CD8-positive, alpha-beta memory T cell (primary cell): Measurements from ENCODE around the gene TIFAB. TPM values are rescaled to one million over a fixed set of nuclear protein-coding genes. Genes with fewer than 3 reads are reported as not detected.
A peak's percentile ranks its signal among the peaks of the same experiment; 100 is the strongest.

Source experiments
- CTCF ChIA-PET: fragments of 350-600 bp; sonication (Branson Sonifier 250); formaldehyde crosslinking; loops from one replicate; lab custom pipeline; 2021; ENCODE audit warnings: antibody characterized with exemption; lab: Charles Lee
- POLR2A ChIA-PET: fragments of 350-600 bp; sonication (Branson Sonifier 250); formaldehyde crosslinking; loops from one replicate; lab custom pipeline; 2021; ENCODE audit warnings: antibody characterized with exemption; lab: Charles Lee
- DNase-seq, 5 donors: peaks; one replicate each; pipeline versions ENCODE4 v3.0.0 to v3.0.0-alpha.2; 2020 to 2022; ENCODE audit warnings: mixed read lengths in 1 of 5
- H3K27ac ChIP-seq: one replicate; pipeline ENCODE4 v1.7.0; 2013; ENCODE audit warnings: low read depth, mild to moderate bottlenecking, low read length, moderate library complexity
- H3K27me3 ChIP-seq: 2 replicates; pipeline ENCODE4 v1.7.0; 2013; ENCODE audit warnings: low read length, mild to moderate bottlenecking; ENCODE audit not compliant: insufficient read depth, poor library complexity, severe bottlenecking
- H3K36me3 ChIP-seq: 2 replicates; pipeline ENCODE4 v1.7.0; 2013; ENCODE audit warnings: mild to moderate bottlenecking, low read length, moderate library complexity; ENCODE audit not compliant: insufficient read depth
- H3K4me1 ChIP-seq: 2 replicates; pipeline ENCODE4 v1.7.0; 2013; ENCODE audit warnings: mild to moderate bottlenecking, low read length, moderate library complexity; ENCODE audit not compliant: insufficient read depth
- H3K4me3 ChIP-seq: 2 replicates; pipeline ENCODE4 v1.7.0; 2013; ENCODE audit warnings: mild to moderate bottlenecking, low read length
- H3K9me3 ChIP-seq: 2 replicates; pipeline ENCODE4 v1.7.0; 2013; ENCODE audit warnings: mild to moderate bottlenecking, low read length
- H3K27ac Mint-ChIP-seq, 8 donors: one replicate each; pipeline ENCODE4 v1.8.0; 2020 to 2021; ENCODE audit warnings: mixed read lengths in 8 of 8, mild to moderate bottlenecking in 6 of 8, inconsistent platforms in 3 of 8, moderate library complexity in 3 of 8
- H3K27me3 Mint-ChIP-seq, 2 donors: one replicate each; pipeline ENCODE4 v1.8.0; 2020 to 2021; ENCODE audit warnings: mixed read lengths in 2 of 2, mild to moderate bottlenecking in 1 of 2, moderate library complexity in 1 of 2
- H3K36me3 Mint-ChIP-seq, 3 donors: one replicate each; pipeline ENCODE4 v1.8.0; 2020 to 2021; ENCODE audit warnings: mixed read lengths in 3 of 3, inconsistent platforms in 1 of 3, mild to moderate bottlenecking in 1 of 3
- H3K4me1 Mint-ChIP-seq, 3 donors: one replicate each; pipeline ENCODE4 v1.8.0; 2020 to 2021; ENCODE audit warnings: mixed read lengths in 3 of 3, inconsistent platforms in 1 of 3, mild to moderate bottlenecking in 1 of 3
- H3K4me3 Mint-ChIP-seq, 7 donors: one replicate each; pipeline ENCODE4 v1.8.0; 2020 to 2021; ENCODE audit warnings: mixed read lengths in 7 of 7, mild to moderate bottlenecking in 6 of 7, moderate library complexity in 4 of 7, inconsistent platforms in 2 of 7
- H3K9me3 Mint-ChIP-seq, 5 donors: one replicate each; pipeline ENCODE4 v1.8.0; 2020 to 2022; ENCODE audit warnings: mixed read lengths in 5 of 5, mild to moderate bottlenecking in 3 of 5, moderate library complexity in 2 of 5, inconsistent platforms in 1 of 5
- polyA plus RNA-seq: library from polyadenylated mRNA; unstranded; fragments of 300-500 nt; fragmentation: Illumina TruSeq; gene quantifications from one replicate; pipeline ENCODE4 v1.2.3, GENCODE V29; 2021
- total RNA-seq, 2 experiments: library from RNA; stranded (reverse); gene quantifications; one replicate each; pipeline ENCODE4 v1.2.3, GENCODE V29; 2021

TIFAB gene
- total and polyA plus RNA-seq, 3 experiments from 2014 or later = not detected

DNA sequence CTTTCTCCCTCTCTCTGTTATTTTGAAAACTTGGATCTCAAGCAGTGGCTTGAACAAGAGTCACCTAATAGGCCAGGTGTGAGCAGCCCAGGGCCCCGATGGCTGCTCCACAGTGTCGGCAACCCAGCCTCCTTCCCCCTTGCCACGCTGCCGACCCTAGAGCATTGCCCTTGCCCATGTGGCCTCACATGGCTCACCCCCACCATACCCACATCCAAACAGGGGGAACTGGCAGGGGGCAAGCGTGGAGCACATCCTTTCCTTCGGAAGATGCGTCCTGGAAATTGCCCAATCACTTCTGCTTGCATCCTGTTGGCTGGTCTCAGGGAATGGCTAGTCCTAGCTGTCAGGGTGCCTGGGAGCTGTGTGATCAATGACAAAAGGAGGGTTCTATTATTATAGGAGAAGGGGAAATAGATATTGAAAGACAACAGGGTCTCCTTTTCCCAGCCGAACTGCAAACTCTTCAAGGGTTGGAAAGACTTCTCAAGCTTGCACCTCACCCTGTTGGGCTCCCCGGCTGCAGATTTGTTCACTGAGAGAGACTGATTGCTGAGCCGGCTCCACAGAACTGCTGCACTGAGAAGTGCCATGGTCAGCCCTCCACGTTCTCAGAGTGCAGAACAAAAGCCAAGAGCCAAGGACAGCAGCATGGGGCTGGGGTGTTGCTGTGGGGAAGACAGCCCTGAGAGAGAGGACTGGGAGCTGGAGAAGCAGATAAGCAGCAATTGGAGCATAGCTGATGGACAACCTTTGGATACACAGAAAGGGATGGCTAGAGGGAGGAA is 8.3 kb upstream of the TIFAB start:
- Mint-ChIP-seq H3K4me1 (peaks cover 0 to 6% (median 0%) of the 10 kb centered on the region in 3 donors), H3K36me3 (no peaks in the 10 kb centered on the region), H3K4me3 (no peak overlapping the region), H3K27ac (no peak overlapping the region), H3K27me3 (peaks cover 17 to 56% of the 10 kb centered on the region in 2 donors), H3K9me3 (no peaks in the 10 kb centered on the region)
- ChIA-PET CTCF (interaction anchor here (0.7 to 1.3 kb wide), 3 partner anchors 20 to 92 kb away, joined by 3 to 4 read pairs (median 3); no protein-coding TSS in a partner anchor), POLR2A (no interaction called here)
- Histone ChIP-seq H3K9me3 (no peaks in the 10 kb centered on the region), H3K27me3 (no peaks in the 10 kb centered on the region), H3K4me3 (no peak overlapping the region), H3K27ac (no peak overlapping the region), H3K4me1 (no peaks in the 10 kb centered on the region), H3K36me3 (no peaks in the 10 kb centered on the region)
- no peak for DNase-seq

DNA sequence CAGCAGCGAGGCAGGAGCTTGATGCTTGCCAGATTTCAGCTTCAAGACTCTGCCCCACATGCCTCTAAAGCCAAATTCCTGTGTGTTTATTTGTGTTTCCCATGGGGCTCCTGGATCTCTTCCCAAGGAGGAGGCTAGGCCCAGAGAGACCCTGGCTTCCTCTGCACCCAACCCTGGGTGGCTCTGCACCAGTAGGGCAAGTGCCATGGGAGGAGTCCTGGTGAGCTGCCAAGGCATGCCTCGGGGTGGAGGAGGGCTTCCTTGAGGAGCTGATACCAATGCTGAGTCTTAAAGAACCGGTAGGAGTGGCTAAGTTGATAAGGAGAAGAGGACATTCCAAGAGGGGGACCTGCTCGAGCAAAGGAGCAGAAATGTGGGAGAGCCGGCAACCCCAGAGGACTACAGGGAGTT is 6.8 kb upstream of the TIFAB start:
- no peak for DNase-seq
- no peaks in the 10 kb centered on the region for H3K9me3 ChIP-seq
- H3K36me3 Mint-ChIP-seq = no peaks in the 10 kb centered on the region
- no peak overlapping the region for H3K4me3 Mint-ChIP-seq
- ChIA-PET POLR2A (no interaction called here), CTCF (interaction anchor here (0.8 to 1.9 kb wide), 3 partner anchors 14 to 93 kb away, joined by 3 to 11 read pairs (median 3); no protein-coding TSS in a partner anchor)
- H3K27me3 Mint-ChIP-seq = peaks cover 15 to 47% of the 10 kb centered on the region in 2 donors
- no peak overlapping the region for H3K27ac Mint-ChIP-seq
- no peaks in the 10 kb centered on the region for H3K36me3 ChIP-seq
- no peak overlapping the region for H3K4me3 ChIP-seq
- H3K4me1 ChIP-seq = no peaks in the 10 kb centered on the region
- H3K4me1 Mint-ChIP-seq = peaks cover 0 to 3% (median 0%) of the 10 kb centered on the region in 3 donors
- H3K9me3 Mint-ChIP-seq = no peaks in the 10 kb centered on the region
- no peak overlapping the region for H3K27ac ChIP-seq
- no peaks in the 10 kb centered on the region for H3K27me3 ChIP-seq

DNA sequence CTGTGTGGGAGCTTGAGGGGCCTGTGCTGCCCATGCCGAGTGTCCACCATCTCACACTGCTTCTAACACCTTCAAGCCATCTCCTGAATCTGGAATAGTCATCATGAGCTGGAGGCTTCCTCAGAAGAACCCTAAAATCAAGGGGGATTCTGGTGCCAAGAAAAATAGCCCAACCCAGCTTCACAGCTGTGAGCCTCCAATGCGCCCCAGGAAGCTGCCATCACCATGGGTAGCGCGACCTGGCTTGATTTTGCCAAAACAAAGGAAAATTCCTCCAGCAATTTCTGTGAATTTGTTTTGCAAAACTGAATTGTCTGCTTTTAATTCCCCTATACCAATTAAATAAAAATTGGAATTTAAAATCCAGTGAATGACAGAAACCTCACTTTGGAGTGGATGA is 6.2 kb upstream of the TIFAB start:
- CTCF ChIA-PET = interaction anchor here (0.8 to 2.1 kb wide), 8 partner anchors 8 to 107 kb away, joined by 3 to 16 read pairs (median 6); partner anchors contain the start of gene DCANP1
- Mint-ChIP-seq H3K9me3 (no peaks in the 10 kb centered on the region), H3K4me3 (no peak overlapping the region), H3K4me1 (peaks cover 0 to 3% (median 0%) of the 10 kb centered on the region in 3 donors), H3K27ac (no peak overlapping the region), H3K36me3 (no peaks in the 10 kb centered on the region), H3K27me3 (peaks cover 11 to 43% of the 10 kb centered on the region in 2 donors)
- H3K4me1 ChIP-seq = no peaks in the 10 kb centered on the region
- no peak overlapping the region for H3K27ac ChIP-seq
- DNase-seq = no peak
- H3K4me3 ChIP-seq = no peak overlapping the region
- no peaks in the 10 kb centered on the region for H3K36me3 ChIP-seq
- no peaks in the 10 kb centered on the region for H3K9me3 ChIP-seq
- H3K27me3 ChIP-seq = no peaks in the 10 kb centered on the region
- POLR2A ChIA-PET = no interaction called here

DNA sequence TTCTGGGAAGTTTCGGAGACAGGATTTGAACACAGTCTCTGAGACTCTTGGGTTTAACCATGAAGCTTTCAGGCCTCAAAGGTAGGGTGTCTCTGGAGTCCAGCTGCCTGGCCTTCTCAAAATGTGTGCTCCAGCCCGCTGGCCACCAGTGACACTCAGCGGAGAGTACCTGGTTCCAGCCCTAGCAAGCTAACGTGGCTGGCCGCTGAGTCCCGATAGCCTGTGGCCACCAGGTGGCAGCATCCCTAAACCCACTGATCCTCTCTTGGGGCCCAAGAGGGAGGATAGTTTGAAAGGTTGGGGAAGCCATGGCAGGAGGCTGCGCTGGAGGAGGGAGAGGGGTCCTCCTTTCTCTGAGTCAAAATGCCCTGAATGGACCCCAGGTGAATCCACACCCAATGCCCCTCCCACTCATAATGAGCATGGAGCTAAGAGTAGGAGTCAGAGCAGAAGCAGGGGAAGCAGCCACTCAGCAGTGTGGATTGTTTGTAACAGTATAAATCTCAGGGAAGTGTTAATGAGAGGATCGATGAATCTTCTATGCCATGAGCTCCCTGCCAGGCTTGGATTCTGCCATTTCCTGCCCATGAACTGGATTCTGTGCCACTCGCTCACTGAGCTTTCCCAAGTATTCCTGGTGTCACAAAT is 5.4 kb upstream of the TIFAB start:
- Histone ChIP-seq H3K4me3 (no peak overlapping the region), H3K9me3 (no peaks in the 10 kb centered on the region), H3K27ac (no peak overlapping the region), H3K36me3 (no peaks in the 10 kb centered on the region), H3K27me3 (no peaks in the 10 kb centered on the region), H3K4me1 (no peaks in the 10 kb centered on the region)
- H3K9me3 Mint-ChIP-seq = no peaks in the 10 kb centered on the region
- H3K27ac Mint-ChIP-seq = peak overlapping the region in 1 of 8 donors; percentile 60
- peaks cover 10 to 47% of the 10 kb centered on the region in 2 donors for H3K27me3 Mint-ChIP-seq
- POLR2A ChIA-PET = no interaction called here
- CTCF ChIA-PET = interaction anchor here (1.0 to 2.1 kb wide), 13 partner anchors 9 to 112 kb away, joined by 3 to 16 read pairs (median 4); partner anchors contain the start of gene DCANP1
- H3K4me1 Mint-ChIP-seq = peaks cover 0 to 3% (median 0%) of the 10 kb centered on the region in 3 donors
- peak; percentile 6 to 53 (median 27) for DNase-seq
- H3K36me3 Mint-ChIP-seq = no peaks in the 10 kb centered on the region
- H3K4me3 Mint-ChIP-seq = no peak overlapping the region

DNA sequence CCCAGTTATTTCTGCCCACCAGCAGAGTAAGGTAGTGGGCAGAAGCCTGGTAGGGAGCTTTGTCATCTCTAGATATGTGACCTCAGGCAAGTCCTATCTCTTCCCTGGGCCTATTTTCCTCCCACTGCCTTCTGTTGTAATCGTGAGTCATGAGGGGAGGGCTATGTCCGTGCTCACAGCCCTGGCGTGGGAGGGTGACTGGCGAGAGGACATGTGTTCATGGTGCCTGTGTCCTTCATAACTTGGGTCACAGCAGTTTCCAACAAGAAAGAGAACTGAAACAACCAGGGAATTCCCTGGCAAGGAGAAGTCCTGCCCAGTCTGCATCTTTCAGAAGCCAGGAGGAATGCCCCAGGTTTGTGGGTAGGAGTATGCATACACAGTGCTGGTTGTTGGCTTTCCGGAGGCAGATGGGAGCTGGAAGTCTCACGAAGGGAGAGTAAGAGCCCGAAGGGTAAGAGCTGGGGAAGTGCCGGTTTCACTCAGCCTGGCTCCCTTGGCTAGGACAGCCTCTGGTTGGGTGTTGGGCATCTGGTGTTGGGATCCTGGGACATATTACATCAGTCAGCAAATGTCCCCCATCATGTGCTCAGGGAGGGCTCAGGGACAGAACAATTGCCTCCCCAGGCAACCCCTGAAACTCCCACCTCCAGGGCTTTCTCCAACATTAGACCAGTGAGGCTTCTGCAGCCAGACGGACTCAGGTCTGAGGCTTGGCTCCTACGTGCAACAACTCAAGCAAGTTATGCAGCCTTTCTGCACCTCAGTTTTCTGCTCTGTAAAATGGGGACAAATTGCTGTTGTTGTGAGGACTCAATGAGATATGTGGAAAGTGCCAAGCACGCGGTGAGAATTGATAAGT is 4.3 kb upstream of the TIFAB start:
- Histone ChIP-seq H3K27me3 (no peaks in the 10 kb centered on the region), H3K36me3 (no peaks in the 10 kb centered on the region), H3K9me3 (no peaks in the 10 kb centered on the region), H3K27ac (peak overlapping the region; percentile 33), H3K4me3 (no peak overlapping the region), H3K4me1 (no peaks in the 10 kb centered on the region)
- no peaks in the 10 kb centered on the region for H3K4me1 Mint-ChIP-seq
- POLR2A ChIA-PET = no interaction called here
- H3K9me3 Mint-ChIP-seq = no peaks in the 10 kb centered on the region
- H3K27ac Mint-ChIP-seq = peak overlapping the region in 1 of 8 donors; percentile 19
- H3K27me3 Mint-ChIP-seq = peaks cover 10 to 46% of the 10 kb centered on the region in 2 donors
- H3K4me3 Mint-ChIP-seq = no peak overlapping the region
- CTCF ChIA-PET = interaction anchor here (1.1 to 2.1 kb wide), 8 partner anchors 9 to 109 kb away, joined by 3 to 16 read pairs (median 5); partner anchors contain the start of gene DCANP1
- no peak for DNase-seq
- H3K36me3 Mint-ChIP-seq = no peaks in the 10 kb centered on the region

DNA sequence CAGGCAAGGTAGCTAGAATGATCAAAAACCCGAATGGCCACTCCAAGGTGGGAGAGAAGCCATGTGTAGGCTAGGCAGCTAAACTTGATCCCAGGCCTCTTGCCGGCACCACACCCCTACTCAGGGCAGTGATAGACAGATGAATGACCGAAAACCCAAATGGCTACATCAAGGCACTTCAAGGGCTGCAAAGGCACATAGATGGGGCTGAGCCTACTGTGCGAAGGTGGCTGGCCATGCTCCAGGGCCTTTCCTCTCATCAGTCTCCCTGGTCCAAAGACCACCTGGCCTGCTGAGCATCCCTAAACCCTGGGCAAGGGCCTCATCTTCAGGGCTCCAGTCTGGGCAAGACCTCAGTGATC is 3.7 kb upstream of the TIFAB start:
- Mint-ChIP-seq H3K9me3 (no peaks in the 10 kb centered on the region), H3K27ac (no peak overlapping the region), H3K4me1 (no peaks in the 10 kb centered on the region), H3K27me3 (peaks cover 10 to 44% of the 10 kb centered on the region in 2 donors), H3K4me3 (no peak overlapping the region), H3K36me3 (no peaks in the 10 kb centered on the region)
- ChIA-PET CTCF (interaction anchor here (1.1 kb wide), 1 partner anchor 10 kb away, joined by 5 read pairs; no protein-coding TSS in a partner anchor), POLR2A (no interaction called here)
- DNase-seq = no peak
- H3K27ac ChIP-seq = peak overlapping the region; percentile 33
- no peaks in the 10 kb centered on the region for H3K27me3 ChIP-seq
- H3K36me3 ChIP-seq = no peaks in the 10 kb centered on the region
- H3K9me3 ChIP-seq = no peaks in the 10 kb centered on the region
- no peak overlapping the region for H3K4me3 ChIP-seq
- no peaks in the 10 kb centered on the region for H3K4me1 ChIP-seq

DNA sequence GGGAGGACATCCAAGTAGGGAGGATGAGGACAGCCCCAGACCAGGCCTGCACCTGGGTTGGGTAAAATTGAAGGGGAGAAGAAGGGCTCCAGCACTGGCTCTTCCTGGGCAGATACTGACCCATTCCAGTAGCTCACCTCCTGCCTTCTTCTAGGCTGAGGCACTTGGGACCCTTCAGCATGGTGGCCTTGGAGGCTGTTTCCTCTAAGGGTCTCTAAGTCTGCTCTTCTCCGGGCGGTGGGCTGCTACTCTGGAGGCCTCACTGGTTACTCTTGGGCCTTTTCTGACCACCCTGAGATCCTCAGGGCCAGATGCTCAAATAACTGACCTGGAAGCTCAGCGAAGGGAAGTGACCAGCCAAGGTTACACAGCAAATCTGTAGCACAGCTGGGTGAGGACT is 2.8 kb upstream of the TIFAB start:
- Histone ChIP-seq H3K9me3 (no peaks in the 10 kb centered on the region), H3K27ac (no peak overlapping the region), H3K4me3 (no peak overlapping the region), H3K36me3 (no peaks in the 10 kb centered on the region), H3K27me3 (no peaks in the 10 kb centered on the region), H3K4me1 (no peaks in the 10 kb centered on the region)
- Mint-ChIP-seq H3K36me3 (no peaks in the 10 kb centered on the region), H3K27me3 (peaks cover 11 to 40% of the 10 kb centered on the region in 2 donors), H3K9me3 (no peaks in the 10 kb centered on the region), H3K27ac (peak overlapping the region in 1 of 8 donors; percentile 64), H3K4me1 (no peaks in the 10 kb centered on the region), H3K4me3 (no peak overlapping the region)
- no peak for DNase-seq
- ChIA-PET CTCF (interaction anchor here (1.1 kb wide), 1 partner anchor 9 kb away, joined by 5 read pairs; no protein-coding TSS in a partner anchor), POLR2A (no interaction called here)
